HG02885 (cell line): ENCODE data around the gene IL4R.
"Not testable (repeated sequence)": the region's sequence is repeated elsewhere in the genome, so short reads cannot be mapped to it uniquely, and the experiment has no call there.

Experiments used
- ATAC-seq: cut with Tn5 transposase; IDR thresholded peaks from one replicate; pipeline ENCODE4 v1.9.1; 2021; ENCODE audit warnings: mild to moderate bottlenecking; ENCODE audit not compliant: unreplicated experiment, poor library complexity

Gene IL4R

GRCh38 chr16:27398894-27399853 lies 85.4 kb downstream of the IL4R start:
- peak; percentile 32 for ATAC-seq

- ATAC-seq = no peak
These were observed 86.2 kb downstream of the IL4R start for GRCh38 chr16:27399969-27400368.

- ATAC-seq = no peak
These were observed 87.2 kb downstream of the IL4R start for GRCh38 chr16:27400751-27401620.

GRCh38 chr16:27401768-27402568 lies 88.2 kb downstream of the IL4R start, which contains the start of gene IL21R:
Gene IL21R, plus strand, starts transcription at chr16:27402174. Its CDS starts 27,898 bp downstream, at chr16:27430072.
- peak; percentile 66 for ATAC-seq

- no peak for ATAC-seq
These were observed 88.8 kb downstream of the IL4R start for GRCh38 chr16:27402569-27402963.

- ATAC-seq = no peak
These were observed 89.3 kb downstream of the IL4R start for GRCh38 chr16:27402964-27403600.

GRCh38 chr16:27403601-27403992 lies 89.8 kb downstream of the IL4R start:
- no peak for ATAC-seq

- no peak for ATAC-seq
These were observed 90.5 kb downstream of the IL4R start for GRCh38 chr16:27404163-27404823.

GRCh38 chr16:27405546-27406451 lies 92.0 kb downstream of the IL4R start:
- no peak for ATAC-seq

GRCh38 chr16:27406511-27407128 lies 92.8 kb downstream of the IL4R start:
- no peak for ATAC-seq

- ATAC-seq = no peak
These were observed 93.4 kb downstream of the IL4R start for GRCh38 chr16:27407133-27407532.

- no peak for ATAC-seq
These were observed 94.3 kb downstream of the IL4R start for GRCh38 chr16:27408012-27408601.

- ATAC-seq = no peak
These were observed 94.8 kb downstream of the IL4R start for GRCh38 chr16:27408602-27409031.

- not testable (repeated sequence) for ATAC-seq
These were observed 96.2 kb downstream of the IL4R start for GRCh38 chr16:27409958-27410357.

- ATAC-seq = no peak
These were observed 97.0 kb downstream of the IL4R start for GRCh38 chr16:27410761-27411160.

- no peak for ATAC-seq
These were observed 100.2 kb downstream of the IL4R start for GRCh38 chr16:27413956-27414355.
